Measurements from ENCODE around the gene NELL2. TPM values are rescaled to one million over a fixed set of nuclear protein-coding genes. Genes with fewer than 3 reads are reported as not detected.

Gene NELL2
- total RNA-seq, 1 donor from 2014 or later, result 27.1 TPM

GRCh38 chr12:44537354-44537753 lies 338.8 kb downstream of the NELL2 start:
- no peak overlapping the region for H3K27ac Mint-ChIP-seq
- no peak overlapping the region for H3K4me3 Mint-ChIP-seq
- H3K36me3 Mint-ChIP-seq, result no peaks in the 10 kb centered on the region
- TF ChIP-seq CTCF (conservative IDR thresholded peaks at IDR 0.05), result no peak
- H3K9me3 Mint-ChIP-seq, result no peaks in the 10 kb centered on the region
- H3K4me1 Mint-ChIP-seq (ENCODE audit: unreplicated experiment), result no peaks in the 10 kb centered on the region
- no peaks in the 10 kb centered on the region for H3K27me3 Mint-ChIP-seq
- DNase-seq (ENCODE audit: extremely low spot score, unreplicated experiment), result no peak

- Mint-ChIP-seq H3K27ac (no peak overlapping the region), H3K4me1 (ENCODE audit: unreplicated experiment) (no peaks in the 10 kb centered on the region), H3K4me3 (no peak overlapping the region), H3K36me3 (no peaks in the 10 kb centered on the region), H3K27me3 (no peaks in the 10 kb centered on the region), H3K9me3 (no peaks in the 10 kb centered on the region)
- TF ChIP-seq CTCF (conservative IDR thresholded peaks at IDR 0.05), result no peak
- DNase-seq (ENCODE audit: extremely low spot score, unreplicated experiment), result no peak
Observed at GRCh38 chr12:44532940-44533339, 343.2 kb downstream of the NELL2 start.

- Mint-ChIP-seq H3K9me3 (no peaks in the 10 kb centered on the region), H3K27ac (no peak overlapping the region), H3K4me3 (no peak overlapping the region), H3K27me3 (no peaks in the 10 kb centered on the region), H3K36me3 (no peaks in the 10 kb centered on the region), H3K4me1 (ENCODE audit: unreplicated experiment) (no peaks in the 10 kb centered on the region)
- TF ChIP-seq CTCF (conservative IDR thresholded peaks at IDR 0.05), result no peak
- no peak for DNase-seq (ENCODE audit: extremely low spot score, unreplicated experiment)
Observed at GRCh38 chr12:44531320-44531971, 344.7 kb downstream of the NELL2 start.

- Mint-ChIP-seq H3K27ac (no peak overlapping the region), H3K4me1 (ENCODE audit: unreplicated experiment) (no peaks in the 10 kb centered on the region), H3K27me3 (no peaks in the 10 kb centered on the region), H3K4me3 (no peak overlapping the region), H3K36me3 (no peaks in the 10 kb centered on the region), H3K9me3 (no peaks in the 10 kb centered on the region)
- DNase-seq (ENCODE audit: extremely low spot score, unreplicated experiment), result no peak
- peak; percentile 46 for TF ChIP-seq CTCF (conservative IDR thresholded peaks at IDR 0.05)
Observed at GRCh38 chr12:44526655-44527182, 349.4 kb downstream of the NELL2 start.

- no peak for DNase-seq (ENCODE audit: extremely low spot score, unreplicated experiment)
- no peak overlapping the region for H3K4me3 Mint-ChIP-seq
- no peak for TF ChIP-seq CTCF (conservative IDR thresholded peaks at IDR 0.05)
- H3K27me3 Mint-ChIP-seq, result no peaks in the 10 kb centered on the region
- H3K36me3 Mint-ChIP-seq, result no peaks in the 10 kb centered on the region
- H3K9me3 Mint-ChIP-seq, result no peaks in the 10 kb centered on the region
- H3K27ac Mint-ChIP-seq, result no peak overlapping the region
- H3K4me1 Mint-ChIP-seq (ENCODE audit: unreplicated experiment), result no peaks in the 10 kb centered on the region
Observed at GRCh38 chr12:44525806-44526654, 350.1 kb downstream of the NELL2 start.
